HL-60 (cell line): ENCODE data around the gene CIB2.

Source experiments
- DNase-seq, 2 experiments: peaks; one replicate each; pipeline ENCODE4 v3.0.0-alpha.2; 2010 to 2020; ENCODE audit warnings: low read depth in 1 of 2, low spot score in 1 of 2
- H3K27ac ChIP-seq: fragments of 250-450 bp; sonication (Bioruptor Pico); replicated peaks from 2 replicates; pipeline ENCODE4 v1.5.1; 2020; ENCODE audit warnings: mild to moderate bottlenecking, moderate library complexity
- H3K27me3 ChIP-seq: fragments of 250-450 bp; sonication (Bioruptor Pico); 2 replicates; pipeline ENCODE4 v1.5.1; 2021; ENCODE audit warnings: mild to moderate bottlenecking, moderate library complexity; ENCODE audit not compliant: insufficient read depth, poor library complexity, severe bottlenecking
- H3K4me3 ChIP-seq: replicated peaks from 2 replicates; pipeline ENCODE4 v1.5.1; 2011; ENCODE audit warnings: mild to moderate bottlenecking, control low read depth, low read length; ENCODE audit not compliant: insufficient read depth
- GABPA ChIP-seq: IDR thresholded peaks from 2 replicates; pipeline ENCODE4 v1.6.1; 2012; ENCODE audit warnings: low read depth
- POLR2AphosphoS5 ChIP-seq: IDR thresholded peaks from 2 replicates; pipeline ENCODE4 v1.6.1; 2012; ENCODE audit warnings: low read depth
- SPI1 ChIP-seq: IDR thresholded peaks from 2 replicates; pipeline ENCODE4 v1.6.1; 2012; ENCODE audit warnings: low read depth, mild to moderate bottlenecking, borderline replicate concordance
- TF ChIP-seq, protein P1 (sequence below): IDR thresholded peaks from 2 replicates; pipeline ENCODE4 v1.6.1; 2012; ENCODE audit warnings: low read depth; ENCODE audit not compliant: insufficient replicate concordance
- TF ChIP-seq, protein P2 (sequence below): IDR thresholded peaks from one replicate; pipeline ENCODE4 v1.5.1; 2011; ENCODE audit warnings: low read length, control low read depth, inconsistent platforms; ENCODE audit not compliant: insufficient read depth

Gene CIB2

DNA sequence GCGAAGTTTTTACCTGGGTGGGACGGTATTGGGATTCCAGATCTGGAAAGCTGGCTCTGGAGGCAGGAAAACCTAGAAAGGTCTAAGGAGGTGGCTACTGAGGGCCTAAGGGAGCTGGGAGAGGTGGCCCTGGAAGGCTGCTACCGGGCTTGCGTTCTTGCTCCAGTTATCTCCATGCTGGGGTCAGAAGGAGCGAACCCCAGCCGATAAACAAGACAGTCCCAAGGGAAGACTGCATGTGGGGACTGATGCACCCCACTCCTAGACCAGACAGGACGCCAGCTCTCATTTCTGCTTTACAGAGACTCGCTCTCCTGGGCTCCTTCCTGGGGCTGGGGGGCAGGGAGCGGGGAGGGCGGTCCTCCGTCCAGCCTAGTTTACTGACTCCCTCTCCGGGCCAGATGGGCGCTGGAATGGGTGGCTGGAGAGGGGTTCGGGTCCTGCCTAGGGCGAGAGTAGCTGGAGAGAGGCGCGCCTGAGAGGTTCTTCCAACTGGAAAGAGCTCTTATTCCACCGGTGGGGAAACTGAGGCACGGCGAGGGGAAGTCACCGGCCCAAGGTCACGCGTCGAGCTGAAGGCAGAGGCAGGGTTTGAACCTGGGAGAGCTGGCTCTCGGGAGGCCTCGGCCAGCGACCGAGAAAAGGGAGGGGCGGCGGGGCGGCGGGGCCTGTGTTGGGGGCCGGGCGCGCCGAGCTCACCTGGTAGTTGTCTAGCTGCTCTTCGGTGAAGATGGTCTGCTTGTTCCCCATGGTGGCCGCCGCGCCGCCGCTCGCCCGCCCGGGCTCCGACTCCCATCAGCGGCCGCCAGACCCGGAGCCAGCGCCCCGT lies 565 bp downstream of the CIB2 start:
- peak overlapping the region; percentile 63 for H3K4me3 ChIP-seq
- TF ChIP-seq POLR2AphosphoS5 (no peak), GABPA (no peak), SPI1 (no peak)
- TF ChIP-seq, protein P1, sequence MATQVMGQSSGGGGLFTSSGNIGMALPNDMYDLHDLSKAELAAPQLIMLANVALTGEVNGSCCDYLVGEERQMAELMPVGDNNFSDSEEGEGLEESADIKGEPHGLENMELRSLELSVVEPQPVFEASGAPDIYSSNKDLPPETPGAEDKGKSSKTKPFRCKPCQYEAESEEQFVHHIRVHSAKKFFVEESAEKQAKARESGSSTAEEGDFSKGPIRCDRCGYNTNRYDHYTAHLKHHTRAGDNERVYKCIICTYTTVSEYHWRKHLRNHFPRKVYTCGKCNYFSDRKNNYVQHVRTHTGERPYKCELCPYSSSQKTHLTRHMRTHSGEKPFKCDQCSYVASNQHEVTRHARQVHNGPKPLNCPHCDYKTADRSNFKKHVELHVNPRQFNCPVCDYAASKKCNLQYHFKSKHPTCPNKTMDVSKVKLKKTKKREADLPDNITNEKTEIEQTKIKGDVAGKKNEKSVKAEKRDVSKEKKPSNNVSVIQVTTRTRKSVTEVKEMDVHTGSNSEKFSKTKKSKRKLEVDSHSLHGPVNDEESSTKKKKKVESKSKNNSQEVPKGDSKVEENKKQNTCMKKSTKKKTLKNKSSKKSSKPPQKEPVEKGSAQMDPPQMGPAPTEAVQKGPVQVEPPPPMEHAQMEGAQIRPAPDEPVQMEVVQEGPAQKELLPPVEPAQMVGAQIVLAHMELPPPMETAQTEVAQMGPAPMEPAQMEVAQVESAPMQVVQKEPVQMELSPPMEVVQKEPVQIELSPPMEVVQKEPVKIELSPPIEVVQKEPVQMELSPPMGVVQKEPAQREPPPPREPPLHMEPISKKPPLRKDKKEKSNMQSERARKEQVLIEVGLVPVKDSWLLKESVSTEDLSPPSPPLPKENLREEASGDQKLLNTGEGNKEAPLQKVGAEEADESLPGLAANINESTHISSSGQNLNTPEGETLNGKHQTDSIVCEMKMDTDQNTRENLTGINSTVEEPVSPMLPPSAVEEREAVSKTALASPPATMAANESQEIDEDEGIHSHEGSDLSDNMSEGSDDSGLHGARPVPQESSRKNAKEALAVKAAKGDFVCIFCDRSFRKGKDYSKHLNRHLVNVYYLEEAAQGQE: no peak
- TF ChIP-seq, protein P2, sequence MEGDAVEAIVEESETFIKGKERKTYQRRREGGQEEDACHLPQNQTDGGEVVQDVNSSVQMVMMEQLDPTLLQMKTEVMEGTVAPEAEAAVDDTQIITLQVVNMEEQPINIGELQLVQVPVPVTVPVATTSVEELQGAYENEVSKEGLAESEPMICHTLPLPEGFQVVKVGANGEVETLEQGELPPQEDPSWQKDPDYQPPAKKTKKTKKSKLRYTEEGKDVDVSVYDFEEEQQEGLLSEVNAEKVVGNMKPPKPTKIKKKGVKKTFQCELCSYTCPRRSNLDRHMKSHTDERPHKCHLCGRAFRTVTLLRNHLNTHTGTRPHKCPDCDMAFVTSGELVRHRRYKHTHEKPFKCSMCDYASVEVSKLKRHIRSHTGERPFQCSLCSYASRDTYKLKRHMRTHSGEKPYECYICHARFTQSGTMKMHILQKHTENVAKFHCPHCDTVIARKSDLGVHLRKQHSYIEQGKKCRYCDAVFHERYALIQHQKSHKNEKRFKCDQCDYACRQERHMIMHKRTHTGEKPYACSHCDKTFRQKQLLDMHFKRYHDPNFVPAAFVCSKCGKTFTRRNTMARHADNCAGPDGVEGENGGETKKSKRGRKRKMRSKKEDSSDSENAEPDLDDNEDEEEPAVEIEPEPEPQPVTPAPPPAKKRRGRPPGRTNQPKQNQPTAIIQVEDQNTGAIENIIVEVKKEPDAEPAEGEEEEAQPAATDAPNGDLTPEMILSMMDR: no peak
- DNase-seq: no peak
- H3K27ac ChIP-seq: no peak overlapping the region
- peaks cover 6% of the 10 kb centered on the region for H3K27me3 ChIP-seq

DNA sequence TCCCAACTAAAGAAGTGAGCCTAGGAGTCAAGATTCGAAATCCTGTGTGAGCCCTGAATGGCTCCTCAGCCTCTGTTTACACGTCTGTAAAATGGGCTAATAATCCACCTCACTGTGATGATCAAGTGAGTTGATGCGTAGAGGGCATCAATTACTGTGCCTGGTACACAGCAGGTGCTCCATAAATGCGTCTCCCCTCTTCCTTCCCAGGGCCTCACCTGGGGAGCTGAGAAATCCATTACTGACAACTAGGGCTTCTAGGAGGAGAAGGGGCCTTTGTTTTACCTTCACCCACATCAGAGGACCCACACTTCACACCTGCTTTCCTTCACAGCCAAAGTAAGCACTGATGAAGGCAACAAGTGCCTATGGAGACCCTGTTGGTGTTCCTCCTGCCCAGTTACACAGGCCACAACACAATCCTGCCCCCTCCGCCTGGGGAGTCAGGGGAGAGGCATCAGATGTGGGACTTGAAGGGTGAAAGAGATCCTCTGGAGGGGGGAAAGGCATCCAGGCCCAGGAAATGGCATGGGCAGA lies 1.4 kb downstream of the CIB2 start:
- peaks cover 6% of the 10 kb centered on the region for H3K27me3 ChIP-seq
- TF ChIP-seq, protein P1: no peak
- no peak for TF ChIP-seq SPI1
- no peak for TF ChIP-seq GABPA
- no peak for TF ChIP-seq POLR2AphosphoS5
- TF ChIP-seq, protein P2: no peak
- H3K27ac ChIP-seq: no peak overlapping the region
- DNase-seq: no peak
- H3K4me3 ChIP-seq: no peak overlapping the region

DNA sequence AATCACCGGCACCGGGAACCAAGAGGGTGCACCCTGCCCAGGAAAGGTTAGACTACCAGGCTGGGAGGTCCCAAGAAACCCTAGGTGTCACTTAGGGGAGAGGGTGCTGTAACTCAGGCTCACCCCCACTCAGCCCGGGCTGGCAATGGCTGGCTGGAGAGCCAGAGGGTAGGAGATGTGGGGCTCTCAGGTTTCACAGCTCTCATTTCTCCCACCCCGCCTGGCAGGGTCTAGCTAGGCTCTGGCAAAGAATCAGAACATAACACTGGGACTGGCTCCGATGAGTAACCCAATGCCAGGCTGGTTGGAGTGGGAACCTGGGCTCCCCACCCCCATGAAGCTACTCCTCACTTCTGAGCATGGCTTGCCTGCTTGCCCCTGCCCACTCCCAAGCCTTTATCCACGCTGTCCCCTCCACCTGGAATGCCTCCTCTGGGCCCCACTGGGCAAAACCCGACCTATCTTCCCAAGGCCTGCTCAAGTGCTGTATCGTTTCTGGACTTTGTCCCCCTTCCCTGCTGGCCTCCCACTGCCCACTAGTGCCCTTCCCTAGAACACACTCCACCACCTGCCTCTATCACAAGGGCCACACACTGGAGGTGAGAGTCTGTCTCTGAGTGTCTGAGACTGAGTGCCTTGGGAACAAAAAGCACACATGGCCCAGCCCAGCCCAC lies 2.0 kb downstream of the CIB2 start:
- TF ChIP-seq, protein P2: no peak
- no peak for TF ChIP-seq GABPA
- TF ChIP-seq SPI1: no peak
- TF ChIP-seq, protein P1: no peak
- no peak for TF ChIP-seq POLR2AphosphoS5
- no peak overlapping the region for H3K27ac ChIP-seq
- peaks cover 6% of the 10 kb centered on the region for H3K27me3 ChIP-seq
- H3K4me3 ChIP-seq: no peak overlapping the region
- DNase-seq: no peak
